ENCODE data around the gene MPPE1. TPM values are rescaled to one million over a fixed set of nuclear protein-coding genes. Genes with fewer than 3 reads are reported as not detected.

The MPPE1 gene
- total RNA-seq, 1 donor: 27.2 TPM

- TF ChIP-seq CTCF (IDR thresholded peaks at IDR 0.05; ENCODE audit: insufficient read depth, low read depth, low read length): no peak
- no peak overlapping the region for H3K4me3 ChIP-seq (ENCODE audit: low read depth, low read length)
- DNase-seq (ENCODE audit: low read depth): no peak
Observed at GRCh38 chr18:11865071-11865470, 43.0 kb downstream of the MPPE1 start.

DNA sequence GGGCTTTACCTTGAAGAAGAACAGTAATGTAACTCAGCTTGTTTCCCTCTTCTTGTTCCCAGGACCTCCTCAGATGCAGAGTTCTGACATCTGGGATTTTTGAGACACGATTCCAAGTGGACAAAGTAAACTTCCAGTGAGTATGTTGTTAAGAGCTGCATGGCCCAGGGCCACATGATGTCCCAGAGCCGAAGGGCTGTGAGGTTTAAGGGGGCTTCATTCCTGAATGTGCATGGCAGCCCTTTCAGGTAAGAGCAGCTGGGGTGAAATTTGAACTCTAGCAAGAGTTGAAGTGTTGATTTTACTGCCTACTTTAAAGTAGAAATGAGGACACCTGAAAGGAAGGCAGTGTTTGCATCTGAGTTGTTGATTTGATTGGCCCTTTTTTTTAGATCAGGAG, 43.6 kb downstream of the MPPE1 start:
- H3K4me3 ChIP-seq (ENCODE audit: low read depth, low read length): no peak overlapping the region
- DNase-seq (ENCODE audit: low read depth): no peak
- no peak for TF ChIP-seq CTCF (IDR thresholded peaks at IDR 0.05; ENCODE audit: insufficient read depth, low read depth, low read length)

DNA sequence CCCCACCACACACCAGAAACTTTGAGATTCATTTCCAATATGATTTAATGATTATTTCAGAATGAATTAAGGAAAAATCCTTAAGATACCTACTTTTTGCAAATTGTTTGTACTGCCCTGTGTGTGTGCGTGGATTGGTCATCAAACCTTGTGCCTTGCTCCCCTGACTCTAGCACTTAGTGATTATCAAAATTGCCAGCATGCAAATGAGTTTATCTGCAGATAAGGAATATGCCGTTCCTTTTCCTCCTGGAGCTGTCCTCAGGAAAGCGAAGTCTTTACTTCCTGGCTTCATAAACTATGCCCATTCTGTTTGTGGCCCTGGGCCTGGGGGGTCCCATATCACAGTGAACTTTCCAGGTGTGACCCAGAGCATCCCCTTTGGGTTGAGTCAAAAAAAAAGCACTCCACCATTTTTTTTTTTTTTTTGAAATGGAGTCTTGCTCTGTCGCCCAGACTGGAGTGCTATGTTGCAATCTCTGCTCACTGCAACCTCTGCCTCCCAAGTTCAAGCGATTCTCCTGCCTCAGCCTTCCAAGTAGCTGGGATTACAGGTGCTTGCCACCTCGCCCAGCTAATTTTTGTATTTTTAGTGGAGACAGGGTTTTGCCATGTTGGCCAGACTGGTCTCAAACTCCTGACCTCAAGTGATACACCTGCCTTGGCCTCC, 45.5 kb downstream of the MPPE1 start:
- TF ChIP-seq CTCF (IDR thresholded peaks at IDR 0.05; ENCODE audit: insufficient read depth, low read depth, low read length): no peak
- no peak for DNase-seq (ENCODE audit: low read depth)
- H3K4me3 ChIP-seq (ENCODE audit: low read depth, low read length): no peak overlapping the region

- DNase-seq (ENCODE audit: low read depth): peak; percentile 65
- no peak for TF ChIP-seq CTCF (IDR thresholded peaks at IDR 0.05; ENCODE audit: insufficient read depth, low read depth, low read length)
- no peak overlapping the region for H3K4me3 ChIP-seq (ENCODE audit: low read depth, low read length)
Observed at GRCh38 chr18:11861583-11862288, 46.4 kb downstream of the MPPE1 start.

- no peak for DNase-seq (ENCODE audit: low read depth)
- no peak for TF ChIP-seq CTCF (IDR thresholded peaks at IDR 0.05; ENCODE audit: insufficient read depth, low read depth, low read length)
- H3K4me3 ChIP-seq (ENCODE audit: low read depth, low read length): no peak overlapping the region
Observed at GRCh38 chr18:11860594-11861450, 47.3 kb downstream of the MPPE1 start.

DNA sequence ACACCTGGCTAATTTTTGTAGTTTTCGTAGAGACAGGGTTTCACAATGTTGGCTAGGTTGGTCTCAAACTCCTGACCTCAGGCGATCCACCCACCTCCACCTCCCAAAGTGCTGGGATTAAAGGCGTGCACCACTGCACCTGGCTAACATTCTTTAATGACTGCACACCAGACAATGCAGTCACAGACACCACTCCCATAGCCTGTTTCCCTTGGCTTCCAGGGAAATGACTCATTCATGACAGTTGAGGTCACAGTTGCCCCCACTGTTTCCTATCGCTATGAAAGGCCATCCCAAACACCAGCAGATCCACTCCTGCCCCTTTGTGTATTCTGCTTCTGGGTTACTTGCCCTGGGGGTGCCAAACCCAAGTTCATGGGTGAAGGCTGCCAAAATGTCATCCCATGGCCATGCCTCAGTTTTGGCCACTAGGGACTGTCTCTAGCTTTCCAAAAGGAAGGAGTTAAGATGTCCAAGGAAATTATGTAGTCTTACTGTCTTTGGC, 48.2 kb downstream of the MPPE1 start:
- H3K4me3 ChIP-seq (ENCODE audit: low read depth, low read length): no peak overlapping the region
- peak; percentile 27 for TF ChIP-seq CTCF (IDR thresholded peaks at IDR 0.05; ENCODE audit: insufficient read depth, low read depth, low read length)
- DNase-seq (ENCODE audit: low read depth): peak; percentile 67
